HG02798 (cell line): ENCODE results near the gene SKP2.
A peak's percentile ranks its signal among the peaks of the same experiment; 100 is the strongest.
"Not testable (repeated sequence)": the region's sequence is repeated elsewhere in the genome, so short reads cannot be mapped to it uniquely, and the experiment has no call there.

ENCODE experiments used
- ATAC-seq: cut with Tn5 transposase; IDR thresholded peaks from one replicate; pipeline ENCODE4 v1.9.1; 2021; ENCODE audit warnings: mild to moderate bottlenecking; ENCODE audit not compliant: unreplicated experiment, poor library complexity

Gene SKP2

DNA sequence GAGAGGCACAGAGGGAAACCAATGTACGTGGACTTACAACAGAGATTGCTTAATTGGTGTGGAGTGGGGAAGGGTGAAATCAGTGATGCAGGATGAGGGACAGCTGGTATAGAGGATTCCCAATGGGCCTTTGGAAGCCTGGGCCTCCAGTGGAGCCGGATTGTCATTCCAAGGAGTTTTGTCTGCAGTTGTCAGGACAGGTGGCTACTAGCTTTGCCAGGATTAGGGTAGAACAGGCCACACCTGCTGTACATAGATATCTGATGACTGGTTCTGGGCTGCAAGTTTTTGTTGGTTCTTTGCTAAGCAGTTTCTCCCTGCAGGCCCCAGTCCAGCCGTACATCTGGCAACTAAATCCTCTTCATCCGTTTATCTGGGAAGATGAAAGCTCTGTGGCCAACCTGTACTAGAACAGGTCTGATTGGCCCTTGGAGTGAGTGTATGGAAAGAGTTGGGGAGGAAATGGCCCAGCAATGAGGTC, 4.2 kb downstream of the SKP2 start:
- no peak for ATAC-seq

DNA sequence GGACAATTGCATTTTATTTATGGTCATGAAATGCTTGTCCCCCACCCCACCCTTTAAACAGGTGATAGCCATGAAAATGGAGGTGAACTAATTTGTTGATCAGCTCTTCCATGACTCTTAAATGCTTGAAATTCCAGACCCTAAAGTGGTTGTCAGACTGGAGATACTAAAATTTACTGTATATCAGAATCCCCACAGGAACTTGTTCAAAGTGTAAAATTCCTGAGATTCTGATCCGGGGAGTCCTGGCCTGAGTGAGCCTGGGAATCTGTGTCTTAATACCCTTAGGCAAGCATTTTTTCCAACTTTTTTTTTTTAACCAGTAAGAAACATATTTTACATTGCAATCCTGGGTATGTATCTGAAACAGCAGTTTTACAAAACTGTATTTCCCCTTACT, 4.7 kb downstream of the SKP2 start:
- no peak for ATAC-seq

DNA sequence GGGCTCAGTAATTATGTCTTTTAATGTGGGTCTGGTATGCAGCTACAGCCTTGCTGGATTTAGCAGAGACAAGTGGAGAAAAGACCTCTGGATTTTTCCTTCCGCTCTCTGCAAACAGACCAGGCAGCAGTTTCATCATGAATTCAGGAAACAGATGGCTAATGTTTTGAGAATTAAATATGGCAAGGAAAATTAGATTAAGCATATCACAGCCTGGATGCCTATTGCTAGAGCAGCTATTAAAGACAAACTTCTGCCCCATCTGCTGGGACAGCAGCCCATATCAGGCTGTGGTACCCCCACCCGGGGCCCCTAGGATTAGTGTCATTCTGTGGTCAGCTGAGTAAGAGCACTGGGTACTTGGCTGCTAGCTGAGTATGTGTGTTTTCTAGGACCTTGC, 6.2 kb downstream of the SKP2 start:
- no peak for ATAC-seq

DNA sequence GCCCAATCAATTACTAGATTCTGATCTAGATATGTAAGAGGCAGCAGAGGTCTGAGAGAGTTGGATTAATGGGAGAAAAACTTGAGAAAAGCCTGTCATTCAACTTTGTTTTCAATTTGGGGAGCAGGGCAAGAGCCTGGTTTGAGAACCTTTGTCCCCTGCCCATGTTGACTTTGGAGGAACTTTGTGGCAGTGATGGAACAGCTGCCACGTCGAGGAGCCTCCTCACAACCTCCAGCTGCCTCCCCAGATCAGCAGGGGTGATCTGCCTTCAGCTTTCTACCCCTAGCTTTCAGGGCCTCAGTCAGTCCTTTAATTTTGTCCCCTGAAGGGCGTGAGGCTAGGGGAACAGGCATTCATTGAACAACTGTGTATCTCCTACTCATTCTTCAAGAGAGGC, 8.7 kb downstream of the SKP2 start:
- ATAC-seq: no peak

DNA sequence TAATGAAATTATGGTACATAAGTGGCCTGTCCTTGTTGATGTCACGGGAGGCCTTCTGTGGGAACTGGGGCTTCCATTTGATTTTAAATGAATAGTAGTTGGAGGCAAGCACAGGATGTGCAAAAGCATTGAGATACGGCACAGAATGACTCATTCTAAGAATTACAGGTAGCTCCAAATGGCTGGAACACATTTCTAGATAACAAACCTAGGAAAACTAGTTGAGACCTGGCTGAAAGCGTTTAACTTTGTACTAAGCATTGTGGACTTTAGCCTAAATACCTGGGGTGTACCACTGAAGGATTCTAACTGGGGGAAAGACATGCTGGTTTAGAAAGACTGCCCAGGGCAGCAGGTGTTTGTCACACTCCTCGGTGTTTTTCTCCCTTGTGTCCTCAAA, 9.4 kb downstream of the SKP2 start:
- ATAC-seq: no peak

DNA sequence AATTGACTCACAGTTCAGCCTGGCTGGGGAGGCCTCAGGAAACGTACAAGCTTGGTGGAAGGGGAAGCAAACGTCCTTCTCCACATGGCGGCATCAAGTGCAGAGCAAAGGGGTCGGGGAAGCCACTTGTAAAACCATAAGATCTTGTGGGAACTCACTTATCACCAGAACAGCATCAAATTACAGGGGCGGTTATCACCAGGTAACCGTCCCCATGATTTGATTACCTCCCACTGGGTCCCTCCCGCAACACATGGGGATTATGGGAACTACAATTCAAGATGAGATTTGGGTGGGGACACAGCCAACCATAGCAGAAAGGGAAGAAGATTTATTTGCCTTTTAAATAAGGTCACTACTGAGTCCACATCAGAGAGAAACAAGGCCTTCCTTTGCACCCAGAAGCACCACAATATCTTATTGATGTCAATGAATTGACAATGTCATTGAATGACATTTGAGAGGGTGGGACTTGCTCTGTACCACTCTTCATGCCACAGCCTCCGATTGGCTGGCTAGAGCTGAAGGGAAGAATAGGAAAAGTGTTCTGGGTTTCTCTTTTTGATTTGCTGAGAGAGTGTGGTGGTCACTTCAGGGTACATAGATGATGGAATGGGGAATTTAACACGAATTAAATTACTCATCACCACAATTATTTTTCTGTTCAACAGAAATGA, 11.0 kb downstream of the SKP2 start:
- no peak for ATAC-seq

DNA sequence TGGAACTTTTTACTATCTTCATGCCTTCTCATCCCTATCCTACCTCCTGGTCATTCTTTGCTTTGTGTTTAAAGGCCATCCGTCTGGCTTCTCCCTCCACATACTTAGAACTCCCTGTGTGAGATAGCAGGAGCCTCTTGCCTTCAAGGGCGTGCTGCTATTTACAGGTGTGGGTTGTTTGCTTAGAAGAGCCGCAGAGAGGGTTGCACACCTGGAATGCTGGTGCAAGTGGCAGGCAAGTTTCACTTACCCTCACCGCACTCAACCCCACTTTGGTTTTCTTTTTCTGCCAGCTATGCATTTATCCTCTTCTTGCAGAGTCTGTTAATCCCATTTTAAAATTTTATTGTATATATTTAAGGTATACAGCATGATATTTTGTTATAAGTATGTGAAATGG, 12.6 kb downstream of the SKP2 start:
- no peak for ATAC-seq

DNA sequence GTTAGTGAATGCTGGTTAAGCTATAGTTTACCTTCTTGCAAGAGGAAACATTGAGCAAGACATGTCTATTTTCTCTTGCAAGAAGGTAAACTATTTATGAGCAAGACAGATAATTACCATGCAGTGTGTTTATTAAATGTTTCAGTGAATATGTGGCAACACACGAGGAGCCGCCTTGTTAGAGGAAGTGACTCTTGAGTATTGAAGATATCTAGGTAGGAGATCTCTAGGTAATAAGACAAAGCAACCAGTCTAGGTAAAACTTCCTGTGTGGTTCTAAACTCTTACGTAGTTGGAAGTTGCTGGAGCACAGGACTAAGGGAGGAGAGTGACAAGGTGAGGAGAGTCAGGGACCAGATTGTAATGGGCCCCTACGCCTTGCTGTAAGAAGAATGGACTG, 16.8 kb downstream of the SKP2 start:
- no peak for ATAC-seq

DNA sequence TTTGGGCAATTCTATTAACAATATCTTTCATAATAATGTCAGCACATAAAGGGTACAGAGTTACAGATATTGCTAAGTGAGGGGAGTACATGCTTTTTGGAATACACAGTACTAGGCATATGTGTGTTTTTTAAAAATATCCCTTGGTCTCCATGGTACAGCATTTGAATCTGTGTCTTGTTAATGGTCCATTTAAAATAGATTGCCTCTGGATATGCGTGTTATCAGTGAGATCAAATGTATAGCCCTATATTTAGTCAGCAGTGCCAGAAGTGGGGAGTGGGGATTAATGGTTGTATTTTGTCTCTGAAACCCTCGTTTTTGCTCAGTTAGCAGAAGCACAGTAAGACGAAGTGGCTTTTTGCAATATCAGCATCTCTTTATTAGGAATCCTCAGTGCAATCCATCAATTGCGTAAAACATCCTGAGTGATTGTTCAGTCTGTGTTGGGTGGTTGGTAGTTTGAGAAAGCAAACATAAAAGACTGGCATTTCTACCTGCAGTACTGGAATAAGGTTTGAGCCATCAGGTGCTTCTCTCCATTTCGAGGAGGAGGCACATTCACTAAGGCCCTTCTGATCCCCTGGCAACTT, 19.0 kb downstream of the SKP2 start:
- no peak for ATAC-seq

DNA sequence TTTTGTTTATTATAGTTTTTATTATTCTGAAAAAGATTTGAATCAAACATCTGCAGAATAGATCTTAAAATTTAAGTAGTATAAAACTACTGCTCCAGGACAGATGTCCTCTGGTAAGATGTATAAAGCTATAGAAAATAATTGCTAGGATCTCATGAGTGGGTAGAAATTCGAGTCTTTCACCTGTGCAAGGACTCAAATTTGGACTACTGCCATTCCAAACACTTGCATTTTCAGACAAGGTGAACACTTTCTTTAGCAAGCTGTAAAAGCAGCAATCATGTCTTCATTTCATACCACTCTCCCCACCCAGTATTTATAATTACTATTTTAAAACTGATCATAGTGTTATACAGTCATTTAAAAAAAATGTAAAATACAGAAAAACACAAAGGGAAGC, 20.7 kb downstream of the SKP2 start:
- ATAC-seq: no peak

DNA sequence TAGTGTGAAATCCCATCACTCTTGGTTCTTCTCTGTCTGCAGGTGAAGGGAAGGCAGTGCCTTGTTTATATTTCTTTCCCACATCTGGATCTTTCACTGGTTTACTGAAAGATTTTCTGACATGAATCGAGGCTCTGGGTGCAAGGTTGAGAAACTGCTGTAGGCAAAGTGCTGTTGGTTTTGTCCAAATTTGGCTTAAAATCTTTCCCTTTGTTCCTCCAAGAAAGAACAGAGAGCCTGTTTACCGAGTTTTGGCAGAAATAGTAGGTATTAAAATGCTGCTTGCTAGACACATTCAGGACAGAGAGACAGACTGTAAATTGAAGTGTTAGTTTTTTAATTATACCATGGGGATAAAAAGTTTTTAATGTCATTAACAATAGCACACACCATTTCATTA, 21.5 kb downstream of the SKP2 start:
- no peak for ATAC-seq

DNA sequence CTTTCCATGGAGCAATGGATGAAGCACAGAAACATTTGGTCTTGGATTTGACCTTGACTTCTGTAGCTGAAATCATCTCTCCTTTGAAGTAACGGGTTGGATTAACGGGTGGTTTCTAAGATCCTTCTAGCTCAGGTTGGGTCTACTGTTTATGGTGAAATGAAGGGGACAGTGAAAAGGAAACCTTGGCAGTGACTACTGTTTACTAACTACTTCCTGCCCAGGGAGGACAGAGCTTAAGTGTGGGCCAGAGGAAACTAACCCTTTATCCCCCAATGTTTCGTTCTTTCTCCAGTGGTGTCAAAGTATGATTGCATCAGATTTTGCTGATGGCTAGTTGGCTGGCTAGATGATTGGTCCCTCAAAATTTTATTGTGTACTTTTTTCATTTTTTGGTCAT, 22.2 kb downstream of the SKP2 start:
- no peak for ATAC-seq

DNA sequence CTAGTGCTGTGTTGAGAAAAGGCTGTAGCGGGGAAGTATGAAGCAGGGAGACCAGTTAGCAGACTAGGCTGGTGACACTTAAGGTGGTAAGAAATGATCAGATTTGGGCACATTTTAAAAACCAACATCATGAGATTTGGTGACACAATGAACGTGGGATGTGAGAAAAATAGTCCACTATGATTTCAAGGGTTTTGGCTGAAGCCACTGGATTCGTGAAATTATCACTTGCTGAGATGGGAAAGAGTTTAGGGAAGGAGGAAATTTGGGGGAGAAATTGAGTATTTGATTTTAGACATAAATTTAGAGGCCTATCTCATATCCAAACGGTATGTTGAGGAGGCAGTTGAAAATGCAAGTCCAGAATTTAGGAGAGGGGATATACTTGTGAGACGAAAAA, 23.1 kb downstream of the SKP2 start:
- no peak for ATAC-seq

DNA sequence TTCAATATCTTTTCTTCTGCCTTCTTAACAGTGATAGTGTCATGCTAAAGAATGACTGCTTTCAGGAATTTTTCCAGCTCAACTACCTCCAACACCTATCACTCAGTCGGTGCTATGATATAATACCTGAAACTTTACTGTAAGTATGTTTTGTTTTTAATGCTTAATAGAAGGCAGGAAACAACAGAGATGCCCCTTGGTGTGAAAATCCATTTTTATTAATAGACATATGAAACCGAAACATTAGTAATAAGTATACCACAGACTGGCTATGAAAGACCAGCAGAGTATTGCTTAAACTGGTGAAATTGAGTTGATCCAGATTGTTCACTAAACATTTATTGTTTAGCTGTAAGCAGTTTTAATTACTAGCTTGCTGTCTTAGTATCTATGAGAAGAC, 25.2 kb downstream of the SKP2 start:
- ATAC-seq: peak; percentile 97

DNA sequence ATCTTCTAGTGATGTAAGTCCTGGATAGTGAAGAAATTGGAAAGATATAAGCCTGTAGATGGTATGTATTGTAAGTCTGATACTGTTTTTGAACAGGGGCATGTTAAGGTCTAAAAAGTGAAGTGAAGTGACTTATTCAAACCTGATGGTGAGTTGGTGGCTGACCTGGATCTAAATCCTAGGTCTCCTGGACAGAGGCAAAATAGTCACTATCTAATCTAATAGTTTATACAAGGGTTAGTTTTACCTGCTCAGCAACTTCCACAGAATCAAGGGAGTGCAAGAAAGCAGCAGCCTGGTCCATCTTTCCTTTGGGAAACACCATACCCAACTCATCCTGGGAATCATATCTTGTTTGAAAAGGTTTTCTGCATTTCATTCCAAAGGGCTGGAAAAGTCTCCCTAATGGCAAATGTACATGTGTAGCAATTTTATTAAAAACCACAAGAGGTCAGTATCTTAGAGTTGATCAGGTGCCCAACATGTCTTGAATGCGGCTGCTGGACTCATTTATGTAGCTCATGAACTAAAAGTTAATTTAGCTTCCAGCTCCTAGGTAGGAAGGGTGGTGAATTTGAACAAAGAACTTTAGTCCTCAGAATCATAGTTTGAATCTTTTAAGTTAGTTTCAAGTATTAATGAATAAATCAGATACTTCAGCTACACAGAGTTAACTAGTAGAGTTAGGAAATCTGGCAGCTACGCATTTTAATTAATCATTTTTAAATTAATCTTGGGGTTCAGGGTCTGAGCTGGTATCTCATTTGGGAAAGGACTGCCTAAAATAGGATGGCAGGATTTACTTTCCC, 26.0 kb downstream of the SKP2 start:
- peak; percentile 14 for ATAC-seq

DNA sequence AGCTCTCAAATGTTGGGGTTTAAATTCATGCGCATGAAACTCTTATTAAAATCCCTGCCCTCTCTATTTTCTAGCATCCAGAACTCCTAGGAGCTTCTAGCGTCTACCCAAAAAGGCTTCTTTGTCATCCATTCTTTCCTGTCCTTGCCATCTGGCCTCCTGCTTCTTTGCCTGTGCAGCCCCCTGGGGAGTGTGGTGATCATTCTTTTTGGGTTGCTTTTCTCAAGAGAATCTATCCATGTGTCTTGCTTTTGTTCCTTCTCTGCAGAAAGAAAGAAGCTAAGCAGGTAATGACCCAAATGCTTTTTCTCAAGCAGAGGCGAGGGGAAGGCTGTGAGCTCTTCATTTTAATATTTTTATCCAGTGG, 26.6 kb downstream of the SKP2 start:
- ATAC-seq: no peak

DNA sequence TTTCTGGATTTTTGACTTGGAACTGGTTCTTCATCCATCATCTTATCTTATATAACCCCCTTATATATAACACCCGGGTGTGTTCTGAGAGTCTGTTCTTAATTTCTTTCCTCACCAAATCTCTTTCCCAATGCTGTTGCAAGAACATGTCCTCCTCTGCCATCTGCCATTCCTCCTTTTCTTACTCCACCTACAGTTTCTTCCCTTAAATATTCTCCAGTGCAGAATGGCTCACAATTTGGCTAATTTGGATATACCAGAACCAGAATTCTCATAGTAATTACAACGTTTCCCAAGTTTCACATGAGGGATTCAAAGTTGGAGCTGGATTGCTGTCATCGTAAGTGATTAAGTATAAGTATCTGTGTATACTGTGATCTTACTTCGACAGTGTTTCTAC, 28.0 kb downstream of the SKP2 start:
- ATAC-seq: no peak

DNA sequence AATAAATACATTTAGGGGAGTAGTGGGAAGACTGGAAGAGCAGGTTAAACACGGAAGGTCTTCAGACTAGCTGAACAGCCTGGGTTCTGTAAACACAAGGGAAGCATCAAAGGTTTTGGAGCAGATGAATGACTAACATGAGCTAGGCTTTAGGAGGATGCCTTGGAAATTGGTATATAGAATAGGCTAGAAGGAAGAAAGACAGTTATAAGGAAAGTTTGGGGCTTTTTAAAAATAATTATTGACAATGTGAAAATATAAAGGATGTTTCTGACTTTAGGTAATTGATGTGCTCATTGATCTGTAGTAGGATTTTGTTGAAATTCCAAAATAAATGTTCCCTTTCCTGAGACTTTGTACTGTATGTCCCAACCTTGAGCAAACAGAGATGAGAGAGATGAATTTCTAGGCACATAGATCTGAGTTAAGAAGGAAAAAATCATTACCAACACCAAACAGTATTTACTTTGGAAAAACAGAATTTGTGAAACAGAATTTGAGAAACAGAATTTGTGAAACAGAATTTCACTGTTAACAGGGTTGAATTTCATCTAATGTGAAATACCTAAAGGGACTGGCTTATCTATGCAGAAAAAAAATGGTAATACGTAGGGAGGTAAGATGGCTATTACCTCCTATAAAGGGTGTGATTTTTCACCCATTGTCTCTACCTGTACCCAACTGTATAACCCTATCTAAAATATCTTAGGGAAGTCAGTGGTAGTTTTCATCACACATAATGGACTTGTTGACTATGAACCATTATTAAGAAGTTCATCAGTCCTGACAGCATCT, 28.8 kb downstream of the SKP2 start:
- no peak for ATAC-seq

DNA sequence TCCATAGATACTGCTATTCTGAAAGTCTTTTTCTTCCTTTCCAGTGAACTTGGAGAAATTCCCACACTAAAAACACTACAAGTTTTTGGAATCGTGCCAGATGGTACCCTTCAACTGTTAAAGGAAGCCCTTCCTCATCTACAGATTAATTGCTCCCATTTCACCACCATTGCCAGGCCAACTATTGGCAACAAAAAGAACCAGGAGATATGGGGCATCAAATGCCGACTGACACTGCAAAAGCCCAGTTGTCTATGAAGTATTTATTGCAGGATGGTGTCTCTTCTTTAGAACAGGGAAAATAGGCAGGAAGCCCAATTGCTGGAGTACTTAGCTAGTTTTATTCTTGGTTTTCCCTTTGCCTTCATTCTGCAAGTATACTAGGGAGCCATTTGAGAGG, 29.9 kb downstream of the SKP2 start:
- ATAC-seq: no peak

DNA sequence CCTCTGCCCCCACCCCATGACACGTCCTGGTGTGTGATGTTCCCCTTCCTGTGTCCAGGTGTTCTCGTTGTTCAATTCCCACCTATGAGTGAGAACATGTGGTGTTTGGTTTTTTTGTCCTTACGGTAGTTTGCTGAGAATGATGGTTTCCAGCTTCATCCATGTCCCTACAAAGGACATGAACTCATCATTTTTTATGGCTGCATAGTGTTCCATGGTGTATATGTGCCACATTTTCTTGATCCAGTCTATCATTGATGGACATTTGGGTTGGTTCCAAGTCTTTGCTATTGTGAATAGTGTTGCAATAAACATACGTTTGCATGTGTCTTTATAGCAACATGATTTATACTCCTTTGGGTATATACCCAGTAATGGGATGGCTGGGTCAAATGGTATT, 32.5 kb downstream of the SKP2 start:
- not testable (repeated sequence) for ATAC-seq

DNA sequence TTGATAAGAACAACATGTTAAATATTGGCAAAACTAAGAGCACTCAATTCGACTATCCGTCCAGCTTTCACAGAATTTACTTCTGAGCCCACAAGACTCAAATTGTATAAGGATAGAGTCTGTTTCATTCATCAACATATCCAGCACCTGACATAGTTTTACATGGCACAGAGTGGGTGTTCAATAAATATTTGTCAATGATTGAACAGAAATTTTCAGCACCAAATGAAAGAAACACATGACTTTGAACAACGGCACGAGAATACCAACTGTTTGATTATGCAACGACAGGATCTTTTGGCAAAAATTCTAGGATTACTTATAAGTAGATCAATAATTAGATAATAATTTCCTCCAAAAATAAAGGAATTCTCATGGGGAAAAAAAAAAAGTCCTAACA, 41.8 kb downstream of the SKP2 start:
- no peak for ATAC-seq
